ENCODE results near the gene RTF1. TPM values are rescaled to one million over a fixed set of nuclear protein-coding genes. Genes with fewer than 3 reads are reported as not detected.

RTF1 gene
- total RNA-seq, 1 experiment from 2014 or later: 49.5 TPM

DNA sequence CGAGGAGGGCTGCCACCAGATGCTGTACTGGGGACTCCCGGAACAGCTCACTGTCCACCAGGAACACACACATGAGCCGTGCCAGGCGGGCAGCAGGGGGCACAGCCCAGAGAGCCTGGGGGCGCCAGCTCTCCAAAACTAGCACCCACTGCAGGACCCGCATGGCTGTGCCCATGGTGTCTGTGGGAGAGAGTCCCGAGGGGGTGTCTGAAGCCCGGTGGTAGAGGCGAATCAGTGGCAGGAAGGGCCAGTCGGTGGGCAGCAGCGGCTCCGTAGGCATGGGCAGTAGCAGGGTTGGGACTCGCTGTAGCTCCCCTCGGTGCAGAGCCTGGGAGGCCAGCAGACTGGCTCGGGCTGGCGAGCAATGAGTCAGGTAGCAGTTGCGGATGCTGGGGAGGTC lies 103.7 kb downstream of the RTF1 start:
- no peaks in the 10 kb centered on the region for H3K4me1 Mint-ChIP-seq
- no peaks in the 10 kb centered on the region; the same call in 1 of the 2 replicates for H3K27me3 Mint-ChIP-seq (ENCODE audit: low read depth)
- Histone ChIP-seq H4K8ac (replicated peaks; ENCODE audit: insufficient read length, low read depth, low read length) (no peak overlapping the region), H3T11ph (ENCODE audit: low read length) (no peak overlapping the region), H3K79me2 (ENCODE audit: insufficient read depth, low read length) (no peaks in the 10 kb centered on the region), H2AFZ (ENCODE audit: low read length) (no peak overlapping the region), H3K18ac (ENCODE audit: insufficient read length, low read depth, low read length) (no peak overlapping the region), H3K27me3 (ENCODE audit: insufficient read depth, low read length) (no peaks in the 10 kb centered on the region), H2BK20ac (ENCODE audit: low read depth, low read length, poor library complexity, severe bottlenecking) (no peak overlapping the region), H4K5ac (ENCODE audit: insufficient read length, low read depth, low read length) (no peak overlapping the region), H4K91ac (ENCODE audit: insufficient read length, low read depth, low read length) (no peak overlapping the region), H3K23ac (ENCODE audit: insufficient read length, low read depth, low read length) (no peak overlapping the region), H3K4me1 (ENCODE audit: insufficient read depth, low read length) (no peaks in the 10 kb centered on the region), H2BK120ac (ENCODE audit: low read depth, low read length, poor library complexity, severe bottlenecking) (no peak overlapping the region), H3K79me1 (ENCODE audit: insufficient read depth, low read depth, low read length, poor library complexity, severe bottlenecking) (no peaks in the 10 kb centered on the region), H3K27ac (ENCODE audit: insufficient read length, low read depth, low read length) (no peak overlapping the region), H2BK12ac (ENCODE audit: insufficient read length, low read depth, low read length) (no peak overlapping the region), H2BK5ac (ENCODE audit: insufficient read length, low read length) (no peak overlapping the region), H4K20me1 (ENCODE audit: control insufficient read depth, insufficient read depth, insufficient read length) (no peaks in the 10 kb centered on the region), H3K4me2 (ENCODE audit: insufficient read depth, insufficient read length, low read length) (no peak overlapping the region), H2BK15ac (ENCODE audit: low read depth, low read length) (no peak overlapping the region), H3K4ac (ENCODE audit: low read depth, low read length) (no peak overlapping the region), H3K9ac (ENCODE audit: extremely low read depth, insufficient read length, low read length) (no peak overlapping the region), H3K23me2 (ENCODE audit: insufficient read length, low read depth, low read length, poor library complexity, severe bottlenecking) (no peaks in the 10 kb centered on the region), H3K56ac (ENCODE audit: insufficient read length, low read depth, low read length) (no peak overlapping the region), H3K9me3 (ENCODE audit: control insufficient read depth, low read depth, low read length) (no peaks in the 10 kb centered on the region), H3K14ac (ENCODE audit: insufficient read depth, low read length) (no peak overlapping the region), H2AK5ac (ENCODE audit: insufficient read length, low read length) (no peak overlapping the region)
- TF ChIP-seq, protein P1, sequence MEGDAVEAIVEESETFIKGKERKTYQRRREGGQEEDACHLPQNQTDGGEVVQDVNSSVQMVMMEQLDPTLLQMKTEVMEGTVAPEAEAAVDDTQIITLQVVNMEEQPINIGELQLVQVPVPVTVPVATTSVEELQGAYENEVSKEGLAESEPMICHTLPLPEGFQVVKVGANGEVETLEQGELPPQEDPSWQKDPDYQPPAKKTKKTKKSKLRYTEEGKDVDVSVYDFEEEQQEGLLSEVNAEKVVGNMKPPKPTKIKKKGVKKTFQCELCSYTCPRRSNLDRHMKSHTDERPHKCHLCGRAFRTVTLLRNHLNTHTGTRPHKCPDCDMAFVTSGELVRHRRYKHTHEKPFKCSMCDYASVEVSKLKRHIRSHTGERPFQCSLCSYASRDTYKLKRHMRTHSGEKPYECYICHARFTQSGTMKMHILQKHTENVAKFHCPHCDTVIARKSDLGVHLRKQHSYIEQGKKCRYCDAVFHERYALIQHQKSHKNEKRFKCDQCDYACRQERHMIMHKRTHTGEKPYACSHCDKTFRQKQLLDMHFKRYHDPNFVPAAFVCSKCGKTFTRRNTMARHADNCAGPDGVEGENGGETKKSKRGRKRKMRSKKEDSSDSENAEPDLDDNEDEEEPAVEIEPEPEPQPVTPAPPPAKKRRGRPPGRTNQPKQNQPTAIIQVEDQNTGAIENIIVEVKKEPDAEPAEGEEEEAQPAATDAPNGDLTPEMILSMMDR (conservative IDR thresholded peaks at IDR 0.05): no peak
- H3K9me3 Mint-ChIP-seq: no peaks in the 10 kb centered on the region; a peak in 1 of 5 replicates
- no peak for DNase-seq
- H3K4me3 Mint-ChIP-seq: no peak overlapping the region
- peaks cover 19 to 56% (median 53%) of the 10 kb centered on the region in 3 experiments; a peak in 6 of 7 replicates for H3K36me3 Mint-ChIP-seq (ENCODE audit: insufficient read depth in 1 of 3, low read depth in 3 of 3)
- WGBS (ENCODE audit: extremely low coverage, insufficient read length, low lambda C conversion rate): no CpG with 5 or more reads among the region's 17 CpGs
- H3K27ac Mint-ChIP-seq: no peak overlapping the region
